Measurements from ENCODE around the gene BCAM.
A peak's percentile ranks its signal among the peaks of the same experiment; 100 is the strongest.

The BCAM gene

GRCh38 chr19:44792281-44792680 is 16.6 kb upstream of the BCAM start:
- no peak for DNase-seq (ENCODE audit: low read depth in 4 of 4, low spot score in 1 of 4)

- DNase-seq (ENCODE audit: low read depth in 4 of 4, low spot score in 1 of 4), result no peak
Observed at GRCh38 chr19:44794610-44795009, 14.3 kb upstream of the BCAM start.

DNA sequence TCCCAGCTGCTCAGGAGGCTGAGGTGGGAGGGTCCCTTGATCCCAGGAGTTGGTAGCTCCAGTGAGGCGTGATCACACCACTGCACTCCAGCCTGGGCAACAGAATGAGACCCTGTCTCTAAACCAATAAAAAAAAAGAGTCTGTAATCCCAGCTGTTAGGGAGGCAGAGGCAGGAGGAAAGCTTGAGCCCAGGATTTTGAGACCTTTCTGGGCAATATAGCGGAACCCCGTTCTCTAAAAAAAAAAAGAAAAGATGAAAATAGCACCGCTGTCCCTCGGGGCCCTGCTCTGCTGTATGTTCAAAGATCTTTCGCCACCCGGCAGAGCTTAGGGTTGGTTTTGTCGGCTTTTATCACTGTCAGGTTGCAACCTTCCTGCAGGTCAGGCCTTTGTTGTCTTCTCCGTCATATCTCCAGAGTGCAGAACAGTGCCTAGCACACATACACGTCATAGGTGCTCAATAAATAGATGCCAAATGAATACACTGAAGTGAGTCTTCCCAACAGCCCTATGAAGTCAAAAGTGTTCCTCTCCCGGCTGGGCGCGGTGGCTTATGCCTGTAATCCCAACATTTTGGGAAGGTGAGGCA is 13.4 kb upstream of the BCAM start:
- no peak for DNase-seq (ENCODE audit: low read depth in 4 of 4, low spot score in 1 of 4)

DNA sequence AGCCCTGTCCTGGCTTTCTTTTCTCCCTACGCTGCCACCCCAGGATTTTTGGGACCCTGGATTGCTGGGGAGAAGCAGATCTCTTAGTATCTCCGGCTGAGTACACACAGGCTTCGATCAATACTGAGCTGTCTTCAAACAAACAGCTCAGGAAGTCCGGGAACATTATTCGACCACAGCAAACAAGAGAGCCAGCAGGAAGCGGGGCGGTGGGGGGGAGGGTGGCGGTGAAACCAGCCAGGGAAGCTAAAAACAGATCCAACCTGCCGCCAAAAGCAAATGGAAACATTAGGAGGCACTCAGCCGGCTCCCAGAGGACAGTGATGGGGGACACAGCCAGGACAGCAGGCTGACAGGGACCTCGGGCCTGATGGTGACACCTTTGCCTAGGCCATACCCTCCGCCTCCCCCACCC is 12.2 kb upstream of the BCAM start:
- DNase-seq (ENCODE audit: low read depth in 4 of 4, low spot score in 1 of 4), result no peak

DNA sequence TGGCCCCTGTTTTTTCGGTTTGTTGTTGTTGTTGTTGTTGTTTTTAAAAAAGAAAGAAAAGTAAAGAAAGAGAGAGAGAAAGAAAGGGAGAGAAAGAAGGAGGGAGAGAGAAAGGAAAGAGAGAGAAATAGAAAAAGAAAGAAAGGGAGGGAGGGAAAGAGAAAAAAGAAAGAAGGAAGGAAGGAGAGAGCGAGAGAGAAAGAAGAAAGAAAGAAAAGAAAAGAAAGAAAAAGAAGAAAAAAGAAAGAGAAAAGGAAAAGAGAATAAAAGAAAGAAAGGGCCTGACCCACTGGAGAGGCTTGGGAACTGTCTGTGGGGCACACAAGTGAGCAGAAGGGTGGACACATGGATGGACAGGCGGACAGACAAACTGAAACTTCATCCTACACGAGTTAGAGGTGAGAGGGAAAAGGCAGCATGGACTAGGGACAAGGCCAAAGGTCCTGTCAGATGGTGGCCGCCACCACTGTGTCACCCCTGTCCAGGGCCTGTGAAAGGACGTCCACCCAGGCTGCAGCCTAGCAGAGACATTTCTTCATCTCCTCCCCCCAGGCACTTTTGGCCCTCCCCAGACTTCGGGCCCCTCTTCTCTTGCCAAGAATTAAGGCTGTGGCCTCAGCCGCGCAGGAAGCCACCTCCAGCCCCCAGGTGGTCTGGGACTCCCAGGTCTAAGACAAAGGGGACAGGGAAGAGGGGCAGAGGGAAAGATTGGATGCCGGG is 9.1 kb upstream of the BCAM start:
- no peak for DNase-seq (ENCODE audit: low read depth in 4 of 4, low spot score in 1 of 4)

- DNase-seq (ENCODE audit: low read depth in 4 of 4, low spot score in 1 of 4), result peak; percentile 70 to 82 (median 73)
Observed at GRCh38 chr19:44800461-44800860, 8.4 kb upstream of the BCAM start.

- DNase-seq (ENCODE audit: low read depth in 4 of 4, low spot score in 1 of 4), result no peak
Observed at GRCh38 chr19:44803442-44804428, 5.2 kb upstream of the BCAM start.

- DNase-seq (ENCODE audit: low read depth in 4 of 4, low spot score in 1 of 4), result no peak
Observed at GRCh38 chr19:44806291-44806690, 2.6 kb upstream of the BCAM start.

- no peak for DNase-seq (ENCODE audit: low read depth in 4 of 4, low spot score in 1 of 4)
Observed at GRCh38 chr19:44807162-44807561, 1.7 kb upstream of the BCAM start.

DNA sequence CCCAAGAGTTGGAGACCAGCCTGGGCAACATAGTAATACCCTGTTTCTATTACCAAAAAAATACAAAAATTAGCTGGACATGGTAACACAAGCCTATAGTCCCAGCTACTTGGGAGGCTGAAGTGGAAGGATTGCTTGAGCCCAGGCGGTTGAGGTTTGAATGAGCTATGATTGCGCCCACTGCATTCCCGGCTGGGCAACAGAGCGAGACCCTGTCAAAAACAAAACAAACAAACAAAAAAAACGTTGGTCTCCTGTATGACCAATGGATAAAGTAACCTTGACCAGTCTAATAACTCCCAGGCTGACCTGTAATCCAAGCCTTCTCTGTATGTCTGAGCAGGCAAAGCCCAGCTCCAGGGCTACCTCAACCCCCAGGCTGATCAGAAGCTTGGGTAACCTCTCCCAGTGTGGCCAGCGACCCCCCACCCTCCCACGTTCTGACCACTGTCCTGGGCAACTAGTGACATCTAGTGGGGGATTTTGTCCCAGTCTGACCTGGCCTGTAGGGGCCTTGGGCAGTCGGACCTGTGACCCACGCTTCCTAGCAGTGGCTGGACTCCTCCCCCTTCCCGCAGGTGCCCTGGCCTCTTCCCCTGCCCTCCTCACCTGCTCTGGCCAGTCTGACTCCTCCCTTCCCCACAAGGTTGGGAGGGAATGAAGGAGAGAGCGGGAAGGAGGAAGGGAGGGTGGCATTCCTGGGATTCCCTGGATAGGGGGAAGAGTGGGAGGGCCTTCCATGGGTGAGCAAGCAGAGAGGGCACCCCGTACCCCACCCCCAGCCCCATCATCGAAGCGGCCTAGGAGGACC is 1.0 kb upstream of the BCAM start:
- no peak for DNase-seq (ENCODE audit: low read depth in 4 of 4, low spot score in 1 of 4)

DNA sequence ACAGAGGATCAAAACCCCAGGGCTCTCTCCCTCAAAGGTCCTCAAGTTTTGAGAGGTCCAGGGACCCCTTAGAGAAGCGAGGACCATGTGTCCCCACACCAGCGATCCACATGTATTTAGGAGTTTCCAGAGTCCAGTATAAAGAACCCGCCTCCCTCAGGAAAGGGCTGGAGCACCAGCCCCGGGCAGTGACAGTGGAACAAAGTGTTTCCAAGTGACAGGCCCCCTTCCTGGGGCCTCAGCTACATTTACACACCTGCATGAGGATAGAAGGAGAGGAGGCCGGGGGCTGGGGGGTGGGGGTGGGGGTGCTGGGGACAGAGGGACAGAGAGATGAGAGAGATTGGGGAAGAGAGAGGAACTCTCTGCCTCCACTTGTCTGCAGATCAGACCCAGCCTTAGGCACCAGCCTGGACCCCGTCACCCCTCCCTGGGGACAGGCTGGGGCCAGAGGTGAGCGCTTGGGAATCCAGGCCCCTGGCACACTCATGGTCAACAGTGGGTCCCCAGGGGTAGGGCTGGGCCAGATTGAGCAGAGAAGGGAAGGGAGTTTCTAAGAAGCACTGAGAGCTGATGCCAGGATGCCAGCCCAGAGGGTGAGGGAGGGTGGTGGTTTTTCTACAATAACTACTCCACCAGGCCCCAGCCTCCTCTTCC is 802 bp downstream of the BCAM start:
- no peak for DNase-seq (ENCODE audit: low read depth in 4 of 4, low spot score in 1 of 4)

GRCh38 chr19:44810234-44811121 is 1.6 kb downstream of the BCAM start:
- no peak for DNase-seq (ENCODE audit: low read depth in 4 of 4, low spot score in 1 of 4)

DNA sequence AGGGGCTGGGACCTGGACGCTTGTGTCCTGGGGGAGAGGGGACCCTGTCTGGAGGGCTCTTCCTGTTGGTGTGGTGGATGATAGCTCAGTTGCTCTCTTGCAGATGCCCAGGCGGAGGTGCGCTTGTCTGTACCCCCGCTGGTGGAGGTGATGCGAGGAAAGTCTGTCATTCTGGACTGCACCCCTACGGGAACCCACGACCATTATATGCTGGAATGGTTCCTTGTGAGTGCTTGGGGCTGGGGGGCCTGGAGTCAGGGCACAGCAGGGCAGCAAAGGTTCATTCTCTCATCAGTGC is 2.2 kb downstream of the BCAM start:
- no peak for DNase-seq (ENCODE audit: low read depth in 4 of 4, low spot score in 1 of 4)

- DNase-seq (ENCODE audit: low read depth in 4 of 4, low spot score in 1 of 4), result no peak
Observed at GRCh38 chr19:44812142-44812718, 3.3 kb downstream of the BCAM start.

GRCh38 chr19:44813070-44813840 is 4.4 kb downstream of the BCAM start:
- no peak for DNase-seq (ENCODE audit: low read depth in 4 of 4, low spot score in 1 of 4)

DNA sequence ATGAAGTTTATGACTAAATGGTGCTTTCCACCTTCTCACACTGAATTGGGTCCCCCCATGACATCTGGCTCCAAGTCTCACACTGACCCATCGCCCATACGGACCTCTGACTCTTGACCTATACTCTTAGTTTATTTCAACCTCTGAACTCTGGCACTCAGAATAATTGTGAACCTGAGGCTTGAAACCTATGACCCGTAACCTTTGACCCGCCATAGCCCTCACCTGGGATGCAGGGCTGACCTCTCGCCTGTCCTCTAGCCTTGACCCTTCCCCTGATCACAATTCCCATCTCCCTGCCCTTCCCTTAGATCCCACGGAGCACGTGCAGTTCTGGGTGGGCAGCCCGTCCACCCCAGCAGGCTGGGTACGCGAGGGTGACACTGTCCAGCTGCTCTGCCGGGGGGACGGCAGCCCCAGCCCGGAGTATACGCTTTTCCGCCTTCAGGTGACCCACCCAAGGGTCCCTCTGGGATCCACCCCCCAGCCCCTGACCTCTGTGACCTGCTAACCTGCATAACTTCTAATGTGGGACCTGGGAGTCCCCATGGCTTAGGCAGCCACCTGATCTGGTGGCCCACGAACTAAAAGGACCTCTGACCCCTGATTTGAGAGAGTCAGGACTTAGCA is 5.1 kb downstream of the BCAM start:
- no peak for DNase-seq (ENCODE audit: low read depth in 4 of 4, low spot score in 1 of 4)

GRCh38 chr19:44814517-44814916 is 5.6 kb downstream of the BCAM start:
- no peak for DNase-seq (ENCODE audit: low read depth in 4 of 4, low spot score in 1 of 4)

GRCh38 chr19:44816301-44816700 is 7.4 kb downstream of the BCAM start:
- DNase-seq (ENCODE audit: low read depth in 4 of 4, low spot score in 1 of 4), result no peak

All from stimulated activated CD4-positive, alpha-beta T cell treated with anti-CD3 and anti-CD28 coated beads, Interleukin-1b, Interleukin-23, amount 100 ng/mL, for 24 hours (primary cell).